Immature natural killer cell (primary cell): Measurements from ENCODE around the gene KLF15. TPM values are rescaled to one million over a fixed set of nuclear protein-coding genes. Genes with fewer than 3 reads are reported as not detected.

ENCODE experiments used
- DNase-seq, 3 donors: peaks; one replicate each; pipeline ENCODE4 v3.0.0; 2022; ENCODE audit warnings: mixed read lengths in 1 of 3
- H3K27ac Mint-ChIP-seq, 6 donors: one replicate each; pipeline ENCODE4 v1.8.0; 2020; ENCODE audit warnings: mixed read lengths in 6 of 6, mild to moderate bottlenecking in 5 of 6, inconsistent platforms in 4 of 6, moderate library complexity in 3 of 6
- H3K27me3 Mint-ChIP-seq, 3 donors: one replicate each; pipeline ENCODE4 v1.8.0; 2020 to 2021; ENCODE audit warnings: low read depth in 3 of 3, mild to moderate bottlenecking in 3 of 3, mixed read lengths in 3 of 3, moderate library complexity in 3 of 3, inconsistent platforms in 1 of 3
- H3K36me3 Mint-ChIP-seq, 3 donors: one replicate each; pipeline ENCODE4 v1.8.0; 2020; ENCODE audit warnings: mixed read lengths in 3 of 3, inconsistent platforms in 2 of 3, mild to moderate bottlenecking in 2 of 3
- H3K4me1 Mint-ChIP-seq, 2 donors: one replicate each; pipeline ENCODE4 v1.8.0; 2020; ENCODE audit warnings: inconsistent platforms in 2 of 2, mild to moderate bottlenecking in 2 of 2, mixed read lengths in 2 of 2, moderate library complexity in 1 of 2
- H3K4me3 Mint-ChIP-seq, 5 donors: one replicate each; pipeline ENCODE4 v1.8.0; 2020; ENCODE audit warnings: mild to moderate bottlenecking in 5 of 5, mixed read lengths in 5 of 5, inconsistent platforms in 3 of 5, moderate library complexity in 3 of 5
- H3K9me3 Mint-ChIP-seq, 6 donors: one replicate each; pipeline ENCODE4 v1.8.0; 2020; ENCODE audit warnings: mild to moderate bottlenecking in 6 of 6, mixed read lengths in 6 of 6, inconsistent platforms in 4 of 6, moderate library complexity in 3 of 6
- polyA plus RNA-seq, 3 donors: library from polyadenylated mRNA; unstranded; fragments of 300-500 nt; fragmentation: Illumina TruSeq; gene quantifications; one replicate each; pipeline ENCODE4 v1.2.3, GENCODE V29; 2021

The KLF15 gene
- polyA plus RNA-seq, 3 donors from 2014 or later = not detected

DNA sequence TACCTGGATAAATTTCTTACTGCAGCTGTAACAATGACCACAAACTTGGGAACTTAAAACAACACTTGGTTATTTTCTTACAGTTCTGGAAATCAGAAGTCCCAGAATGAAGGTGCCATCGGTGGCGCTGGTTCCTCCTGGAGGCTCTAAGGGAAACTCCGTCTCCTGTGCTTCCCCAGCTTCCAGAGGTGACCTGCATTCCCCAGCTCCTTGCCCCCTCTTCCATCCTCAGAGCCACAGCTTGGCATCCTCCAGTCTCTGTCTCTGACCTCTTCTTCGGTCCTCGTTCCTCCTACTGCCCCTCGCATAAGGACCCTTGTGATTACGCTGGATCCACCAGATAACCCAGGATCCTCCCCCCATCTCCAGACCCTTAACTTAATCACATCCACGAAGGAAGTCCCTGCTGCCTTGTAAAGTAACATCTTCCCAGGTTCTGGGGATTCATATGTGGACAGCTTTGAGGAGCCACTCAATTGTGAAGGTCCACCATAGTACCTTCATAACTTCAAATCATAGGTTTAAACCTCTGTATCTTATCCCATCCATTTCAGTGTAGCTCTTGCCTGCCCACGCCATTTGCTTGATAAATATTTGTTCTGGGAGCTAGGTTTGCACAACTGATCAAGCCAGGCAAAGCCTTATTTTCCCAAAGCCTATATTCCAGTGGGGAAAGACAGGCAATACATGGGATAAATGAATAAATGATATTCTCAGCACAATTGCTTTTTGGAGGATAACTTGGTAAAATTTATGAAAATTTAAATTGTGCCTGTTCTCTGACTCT lies 34.8 kb downstream of the KLF15 start:
- H3K36me3 Mint-ChIP-seq = no peaks in the 10 kb centered on the region
- H3K4me1 Mint-ChIP-seq = no peaks in the 10 kb centered on the region
- DNase-seq = no peak
- peaks cover 4 to 14% (median 6%) of the 10 kb centered on the region in 3 donors for H3K27me3 Mint-ChIP-seq
- H3K4me3 Mint-ChIP-seq = no peak overlapping the region
- H3K9me3 Mint-ChIP-seq = peaks cover 0 to 2% (median 0%) of the 10 kb centered on the region in 6 donors
- no peak overlapping the region for H3K27ac Mint-ChIP-seq

DNA sequence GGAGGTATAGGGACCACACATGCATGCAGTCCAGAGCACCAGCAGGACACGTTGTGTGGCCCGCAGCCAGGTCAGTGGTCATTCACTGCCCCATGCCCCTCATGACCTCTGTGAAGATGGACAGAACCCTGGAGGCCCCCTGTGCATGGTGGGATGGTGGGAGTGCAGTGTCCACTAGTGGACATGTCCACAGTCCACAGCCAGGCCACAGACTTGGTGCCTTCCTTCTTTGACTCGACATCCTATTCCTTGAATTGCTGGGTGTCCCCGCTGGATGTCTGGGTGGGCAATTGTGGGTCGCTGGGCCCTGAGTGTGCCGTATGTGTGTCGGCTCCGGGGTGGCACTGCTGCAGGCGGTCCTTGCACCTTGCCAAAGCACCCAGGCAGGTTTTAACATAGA lies 35.7 kb downstream of the KLF15 start:
- Mint-ChIP-seq H3K9me3 (peaks cover 0 to 2% (median 0%) of the 10 kb centered on the region in 6 donors), H3K27ac (no peak overlapping the region), H3K4me1 (no peaks in the 10 kb centered on the region)

GRCh38 chr3:126320517-126321293 lies 36.5 kb downstream of the KLF15 start:
- Mint-ChIP-seq H3K27ac (no peak overlapping the region), H3K4me1 (no peaks in the 10 kb centered on the region), H3K4me3 (no peak overlapping the region), H3K27me3 (peaks cover 3 to 7% (median 4%) of the 10 kb centered on the region in 3 donors), H3K36me3 (no peaks in the 10 kb centered on the region), H3K9me3 (no peaks in the 10 kb centered on the region)
- DNase-seq = no peak

More for the DNA sequence above, 35.7 kb downstream of the KLF15 start:
- H3K36me3 Mint-ChIP-seq = no peaks in the 10 kb centered on the region
- DNase-seq = no peak
- H3K4me3 Mint-ChIP-seq = no peak overlapping the region
- peaks cover 4 to 9% (median 5%) of the 10 kb centered on the region in 3 donors for H3K27me3 Mint-ChIP-seq

- Mint-ChIP-seq H3K27ac (no peak overlapping the region), H3K36me3 (no peaks in the 10 kb centered on the region), H3K4me1 (no peaks in the 10 kb centered on the region), H3K9me3 (no peaks in the 10 kb centered on the region), H3K27me3 (peaks cover 3 to 7% (median 4%) of the 10 kb centered on the region in 3 donors), H3K4me3 (no peak overlapping the region)
- no peak for DNase-seq
Measured at GRCh38 chr3:126319701-126320295, 37.4 kb downstream of the KLF15 start.

GRCh38 chr3:126317029-126317996 lies 39.9 kb downstream of the KLF15 start:
- no peak overlapping the region for H3K27ac Mint-ChIP-seq
- H3K9me3 Mint-ChIP-seq = peaks cover 0 to 3% (median 0%) of the 10 kb centered on the region in 6 donors
- H3K36me3 Mint-ChIP-seq = no peaks in the 10 kb centered on the region
- H3K4me3 Mint-ChIP-seq = no peak overlapping the region
- peaks cover 4 to 6% (median 5%) of the 10 kb centered on the region in 3 donors for H3K27me3 Mint-ChIP-seq
- no peak for DNase-seq
- H3K4me1 Mint-ChIP-seq = no peaks in the 10 kb centered on the region

DNA sequence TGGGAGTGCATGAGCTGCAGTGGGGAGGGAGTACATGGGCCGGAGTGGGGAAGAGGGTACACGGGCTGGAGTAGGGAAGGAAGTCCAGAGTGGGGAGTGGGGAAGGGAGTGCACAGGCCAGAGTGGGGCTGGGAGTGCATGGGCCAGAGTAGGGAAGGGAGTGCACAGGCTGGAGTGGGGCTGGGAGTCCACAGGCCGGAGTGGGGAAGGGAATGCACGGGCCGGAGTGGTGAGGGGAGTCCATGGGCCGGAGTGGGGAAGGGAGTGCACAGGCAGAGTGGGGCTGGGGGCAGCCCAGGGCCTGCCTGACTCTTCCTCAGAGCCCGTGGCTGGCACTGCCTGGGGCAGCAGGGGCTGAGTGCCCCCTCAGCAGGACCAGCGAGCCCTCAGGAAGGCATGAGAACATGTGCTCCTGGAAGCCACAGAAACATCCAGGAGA lies 40.7 kb downstream of the KLF15 start:
- no peak overlapping the region for H3K4me3 Mint-ChIP-seq
- H3K36me3 Mint-ChIP-seq = no peaks in the 10 kb centered on the region
- no peak for DNase-seq
- peaks cover 0 to 3% (median 0%) of the 10 kb centered on the region in 6 donors for H3K9me3 Mint-ChIP-seq
- no peaks in the 10 kb centered on the region for H3K4me1 Mint-ChIP-seq
- no peak overlapping the region for H3K27ac Mint-ChIP-seq
- H3K27me3 Mint-ChIP-seq = peaks cover 3 to 5% (median 4%) of the 10 kb centered on the region in 3 donors

- Mint-ChIP-seq H3K27me3 (peaks cover 3 to 5% (median 4%) of the 10 kb centered on the region in 3 donors), H3K36me3 (no peaks in the 10 kb centered on the region), H3K9me3 (peaks cover 0 to 3% (median 0%) of the 10 kb centered on the region in 6 donors), H3K27ac (no peak overlapping the region), H3K4me1 (no peaks in the 10 kb centered on the region), H3K4me3 (no peak overlapping the region)
- no peak for DNase-seq
Measured at GRCh38 chr3:126316031-126316461, 41.2 kb downstream of the KLF15 start.

GRCh38 chr3:126314790-126315658 lies 42.2 kb downstream of the KLF15 start:
- peaks cover 0 to 3% (median 0%) of the 10 kb centered on the region in 6 donors for H3K9me3 Mint-ChIP-seq
- DNase-seq = no peak
- H3K4me3 Mint-ChIP-seq = no peak overlapping the region
- H3K4me1 Mint-ChIP-seq = no peaks in the 10 kb centered on the region
- H3K36me3 Mint-ChIP-seq = no peaks in the 10 kb centered on the region
- peaks cover 3 to 5% (median 4%) of the 10 kb centered on the region in 3 donors for H3K27me3 Mint-ChIP-seq
- H3K27ac Mint-ChIP-seq = no peak overlapping the region

- DNase-seq = no peak
- no peak overlapping the region for H3K4me3 Mint-ChIP-seq
- no peaks in the 10 kb centered on the region for H3K4me1 Mint-ChIP-seq
- peaks cover 0 to 3% (median 0%) of the 10 kb centered on the region in 6 donors for H3K9me3 Mint-ChIP-seq
- H3K27ac Mint-ChIP-seq = no peak overlapping the region
- H3K27me3 Mint-ChIP-seq = peaks cover 0 to 5% (median 4%) of the 10 kb centered on the region in 3 donors
- H3K36me3 Mint-ChIP-seq = no peaks in the 10 kb centered on the region
Measured at GRCh38 chr3:126314305-126314789, 42.9 kb downstream of the KLF15 start.

DNA sequence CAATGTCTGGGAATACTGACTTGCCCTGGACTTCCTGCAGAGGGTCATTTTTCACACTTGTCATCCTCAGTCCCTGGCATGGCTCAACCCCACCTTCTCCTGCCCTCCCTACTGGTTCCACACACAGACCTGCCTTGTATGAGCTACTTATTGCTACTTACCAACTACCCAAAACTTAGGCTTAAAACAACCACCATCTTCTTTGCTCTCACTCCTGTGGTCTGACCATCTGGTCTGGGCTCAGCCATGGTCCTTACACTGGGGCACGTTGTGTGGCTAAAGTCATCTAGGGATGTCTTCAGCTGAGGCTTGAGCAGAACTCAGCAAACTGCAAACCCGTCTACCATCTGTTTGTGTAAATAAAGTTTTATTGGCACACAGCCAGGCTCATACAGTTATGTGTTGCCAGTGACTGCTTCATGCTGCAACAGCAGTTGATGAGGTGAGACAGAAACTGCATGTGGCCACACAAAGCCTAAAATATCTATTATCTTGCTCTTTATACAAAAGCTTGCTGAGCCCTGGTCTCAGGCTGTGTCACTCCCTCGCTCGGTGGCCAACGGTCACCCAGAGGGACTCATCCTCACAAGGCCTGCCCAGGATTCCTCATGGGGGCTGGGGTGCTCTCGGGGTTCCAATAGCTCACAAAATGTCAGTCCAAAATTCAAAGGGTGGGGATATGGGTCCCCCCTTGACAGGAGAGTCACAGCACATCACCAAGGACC lies 43.5 kb downstream of the KLF15 start:
- Mint-ChIP-seq H3K4me1 (no peaks in the 10 kb centered on the region), H3K27ac (no peak overlapping the region), H3K36me3 (no peaks in the 10 kb centered on the region), H3K27me3 (peaks cover 0 to 3% (median 2%) of the 10 kb centered on the region in 3 donors), H3K9me3 (peaks cover 0 to 3% (median 0%) of the 10 kb centered on the region in 6 donors), H3K4me3 (no peak overlapping the region)
- DNase-seq = no peak

DNA sequence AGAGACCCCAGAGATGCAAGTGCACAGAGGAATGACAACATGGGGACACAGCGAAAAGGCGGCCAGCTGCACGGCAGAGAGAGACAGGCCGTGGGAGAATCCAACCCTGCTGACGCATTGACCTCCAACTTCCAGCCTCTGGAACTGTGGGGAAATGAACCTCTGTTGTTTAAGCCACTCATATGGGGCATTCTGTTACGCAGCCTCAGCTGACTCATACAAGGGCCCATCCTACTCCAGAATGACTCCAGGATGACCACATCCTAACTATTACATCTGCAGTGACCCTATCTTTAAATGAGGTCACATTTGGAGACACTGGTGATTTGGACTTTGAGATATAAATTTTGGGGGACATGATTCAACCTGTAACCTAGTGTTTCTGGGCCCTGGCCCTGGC lies 44.0 kb downstream of the KLF15 start:
- no peaks in the 10 kb centered on the region for H3K36me3 Mint-ChIP-seq
- H3K27me3 Mint-ChIP-seq = peaks cover 0 to 3% (median 2%) of the 10 kb centered on the region in 3 donors
- H3K4me1 Mint-ChIP-seq = no peaks in the 10 kb centered on the region
- no peak overlapping the region for H3K4me3 Mint-ChIP-seq
- DNase-seq = no peak
- H3K27ac Mint-ChIP-seq = no peak overlapping the region
- H3K9me3 Mint-ChIP-seq = peaks cover 0 to 3% (median 0%) of the 10 kb centered on the region in 6 donors
